Neural cell (in vitro differentiated cells): Measurements from ENCODE around the gene FMN2. TPM values are rescaled to one million over a fixed set of nuclear protein-coding genes. Genes with fewer than 3 reads are reported as not detected.
"Not testable (repeated sequence)": the region's sequence is repeated elsewhere in the genome, so short reads cannot be mapped to it uniquely, and the experiment has no call there.

Experiments used
- H2AFZ ChIP-seq: fragments of 200-600, 300-800 bp; sonication (generic), shearing (Covaris generic); 2 replicates; pipeline ENCODE4 v1.6.0; 2014; ENCODE audit warnings: low read depth, mild to moderate bottlenecking, antibody characterized with exemption, low read length, moderate library complexity
- H3F3A ChIP-seq: fragments of 200-600 bp; shearing (Covaris generic); 2 replicates; pipeline ENCODE4 v1.6.1; 2016; ENCODE audit warnings: mild to moderate bottlenecking, moderate library complexity, mixed read lengths, antibody characterized with exemption, low read length; ENCODE audit not compliant: insufficient read depth, poor library complexity, severe bottlenecking
- H3K27ac ChIP-seq: fragments of 200-600, 300-800 bp; sonication (generic), shearing (Covaris generic); 2 replicates; pipeline ENCODE4 v1.5.1; 2014; ENCODE audit warnings: mild to moderate bottlenecking, low read length, moderate library complexity
- H3K27me3 ChIP-seq: fragments of 300-800, 200-600 bp; sonication (generic), shearing (Covaris generic); 2 replicates; pipeline ENCODE4 v1.6.0; 2014; ENCODE audit warnings: mild to moderate bottlenecking, low read depth, low read length, moderate library complexity; ENCODE audit not compliant: insufficient read depth
- H3K36me3 ChIP-seq: fragments of 300-800, 200-600 bp; sonication (generic), shearing (Covaris generic); 2 replicates; pipeline ENCODE4 v1.5.1; 2014; ENCODE audit warnings: mild to moderate bottlenecking, antibody characterized with exemption, low read length, moderate library complexity; ENCODE audit not compliant: insufficient read depth
- H3K4me2 ChIP-seq: fragments of 300-800, 200-600 bp; sonication (generic), shearing (Covaris generic); 2 replicates; pipeline ENCODE4 v1.6.0; 2014; ENCODE audit warnings: mild to moderate bottlenecking, low read length
- H3K4me3 ChIP-seq: fragments of 300-800, 200-600 bp; sonication (generic), shearing (Covaris generic); 2 replicates; pipeline ENCODE4 v1.5.1; 2014; ENCODE audit warnings: mild to moderate bottlenecking, low read length, moderate library complexity
- H3K79me2 ChIP-seq: fragments of 200-600 bp; shearing (Covaris generic); replicated peaks from 2 replicates; pipeline ENCODE4 v1.6.0; 2014; ENCODE audit warnings: mild to moderate bottlenecking, low read length, moderate library complexity; ENCODE audit not compliant: insufficient read depth
- H3K9ac ChIP-seq: fragments of 300-800, 200-600 bp; sonication (generic), shearing (Covaris generic); 2 replicates; pipeline ENCODE4 v1.6.1; 2016; ENCODE audit warnings: mild to moderate bottlenecking, low read length, mixed read lengths
- H3K9me2 ChIP-seq: fragments of 200-600 bp; shearing (Covaris generic); 2 replicates; pipeline ENCODE4 v1.6.1; 2016; ENCODE audit warnings: mild to moderate bottlenecking, low read length, mixed read lengths; ENCODE audit not compliant: insufficient read depth
- H3K9me3 ChIP-seq: fragments of 200-600, 300-800 bp; sonication (generic), shearing (Covaris generic); 2 replicates; pipeline ENCODE4 v1.6.1; 2016; ENCODE audit warnings: mild to moderate bottlenecking, mixed run types, low read length, moderate library complexity, mixed read lengths
- H4K20me1 ChIP-seq: fragments of 200-600 bp; shearing (Covaris generic); 2 replicates; pipeline ENCODE4 v1.6.1; 2016; ENCODE audit warnings: mild to moderate bottlenecking, mixed run types; ENCODE audit not compliant: insufficient read depth
- EP300 ChIP-seq: fragments of 450-650 bp; conservative IDR thresholded peaks from 2 replicates; pipeline ENCODE4 v1.6.1; 2014; ENCODE audit warnings: antibody characterized with exemption, mild to moderate bottlenecking, moderate library complexity; ENCODE audit not compliant: poor library complexity, severe bottlenecking
- EZH2 ChIP-seq: fragments of 200-600, 300-800 bp; shearing (Covaris generic), sonication (generic); IDR thresholded peaks from 2 replicates; pipeline ENCODE4 v1.6.1; 2014; ENCODE audit warnings: antibody characterized with exemption, low read length, borderline replicate concordance, mild to moderate bottlenecking; ENCODE audit not compliant: insufficient read depth, poor library complexity, severe bottlenecking
- MXI1 ChIP-seq: fragments of 450-650 bp; conservative IDR thresholded peaks from 2 replicates; pipeline ENCODE4 v1.6.1; 2014; ENCODE audit warnings: antibody characterized with exemption, mild to moderate bottlenecking; ENCODE audit not compliant: poor library complexity, severe bottlenecking
- POLR2AphosphoS5 ChIP-seq: IDR thresholded peaks from 2 replicates; pipeline ENCODE4 v1.6.1; 2012
- RAD21 ChIP-seq: fragments of 450-650 bp; conservative IDR thresholded peaks from 2 replicates; pipeline ENCODE4 v1.6.1; 2014; ENCODE audit warnings: antibody characterized with exemption, mild to moderate bottlenecking, moderate library complexity
- REST ChIP-seq: IDR thresholded peaks from 2 replicates; pipeline ENCODE4 v1.6.1; 2012; ENCODE audit warnings: borderline replicate concordance
- SMC3 ChIP-seq: fragments of 450-650 bp; conservative IDR thresholded peaks from 2 replicates; pipeline ENCODE4 v1.6.1; 2014; ENCODE audit warnings: antibody characterized with exemption, mild to moderate bottlenecking, moderate library complexity; ENCODE audit not compliant: poor library complexity
- TAF1 ChIP-seq: IDR thresholded peaks from 2 replicates; pipeline ENCODE4 v1.6.1; 2012; ENCODE audit warnings: low read depth
- polyA plus RNA-seq: library from polyadenylated mRNA; depleted of rRNA; stranded (reverse); fragments of >200 nt; gene quantifications from 2 replicates; pipeline ENCODE4 v1.2.3, GENCODE V29; 2014
- TF ChIP-seq, protein P1 (sequence below): fragments of 450-650 bp; IDR thresholded peaks from 2 replicates; pipeline ENCODE4 v1.5.1; 2014; ENCODE audit warnings: antibody characterized with exemption, mild to moderate bottlenecking, moderate library complexity; ENCODE audit not compliant: poor library complexity, severe bottlenecking

FMN2 gene
- polyA plus RNA-seq, 1 donor from 2014 or later: 23.9 TPM

GRCh38 chr1:240178366-240178765 is 86.7 kb downstream of the FMN2 start:
- H3K9me3 ChIP-seq: no peaks in the 10 kb centered on the region
- no peak overlapping the region for H3K27ac ChIP-seq
- no peaks in the 10 kb centered on the region for H3K36me3 ChIP-seq

DNA sequence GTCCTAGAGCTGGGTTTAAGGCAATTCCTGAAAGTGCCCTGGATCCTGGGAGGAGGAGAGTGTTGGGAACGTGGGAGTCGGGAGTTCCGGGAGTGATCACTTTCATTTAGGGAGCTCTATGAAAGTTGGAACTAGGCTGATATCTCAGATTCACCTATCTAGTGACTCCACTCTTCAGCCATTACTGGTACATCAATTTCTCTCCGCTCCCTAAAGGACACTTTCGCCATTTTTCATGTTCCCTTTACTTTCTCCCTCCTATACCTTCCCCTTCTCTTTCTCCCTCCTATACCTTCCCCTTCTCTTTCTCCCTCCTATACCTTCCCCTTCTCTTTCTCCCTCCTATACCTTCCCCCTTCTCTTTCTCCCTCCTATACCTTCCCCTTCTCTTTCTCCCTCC is 93.0 kb downstream of the FMN2 start:
- not testable (repeated sequence) for H3K4me3 ChIP-seq, H3K9me3 ChIP-seq, H3K4me2 ChIP-seq, H3K79me2 ChIP-seq, H3K9ac ChIP-seq, H3K27ac ChIP-seq, H4K20me1 ChIP-seq, H3F3A ChIP-seq, H3K27me3 ChIP-seq, H3K9me2 ChIP-seq, H2AFZ ChIP-seq, H3K36me3 ChIP-seq

More at GRCh38 chr1:240178366-240178765, 86.7 kb downstream of the FMN2 start:
- no peaks in the 10 kb centered on the region for H4K20me1 ChIP-seq
- H3F3A ChIP-seq: no peaks in the 10 kb centered on the region
- no peak overlapping the region for H3K9ac ChIP-seq
- TF ChIP-seq RAD21: no peak
- TF ChIP-seq SMC3: no peak
- H3K4me3 ChIP-seq: no peak overlapping the region
- no peak overlapping the region for H3K4me2 ChIP-seq
- no peaks in the 10 kb centered on the region for H3K79me2 ChIP-seq
- H3K9me2 ChIP-seq: no peaks in the 10 kb centered on the region
- H3K27me3 ChIP-seq: no peaks in the 10 kb centered on the region
- no peak overlapping the region for H2AFZ ChIP-seq

DNA sequence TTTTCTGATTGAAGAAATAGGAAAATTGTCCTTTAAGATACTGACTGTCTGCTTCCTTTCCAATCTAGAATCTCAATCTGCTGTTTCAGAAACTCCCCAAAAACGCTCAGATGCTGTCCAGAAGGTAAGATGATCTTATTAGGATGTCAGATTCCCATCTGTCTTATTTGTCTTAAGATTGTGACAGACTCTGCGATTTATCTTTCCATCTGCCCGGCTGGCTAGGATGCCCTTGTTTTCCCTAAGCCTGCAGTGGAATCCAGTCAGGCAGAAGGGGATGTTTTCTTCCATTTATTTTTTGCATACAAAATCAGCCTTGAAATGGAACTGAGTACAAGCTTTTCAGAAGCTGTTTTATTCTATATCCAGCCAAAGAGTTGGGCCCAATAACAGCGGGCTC is 96.5 kb downstream of the FMN2 start:
- no peak overlapping the region for H2AFZ ChIP-seq
- no peaks in the 10 kb centered on the region for H3K9me3 ChIP-seq
- H3K4me2 ChIP-seq: no peak overlapping the region
- no peaks in the 10 kb centered on the region for H4K20me1 ChIP-seq
- H3K36me3 ChIP-seq: no peaks in the 10 kb centered on the region
- no peaks in the 10 kb centered on the region for H3F3A ChIP-seq
- no peaks in the 10 kb centered on the region for H3K27me3 ChIP-seq
- no peak overlapping the region for H3K9ac ChIP-seq
- no peaks in the 10 kb centered on the region for H3K79me2 ChIP-seq
- TF ChIP-seq EP300: no peak
- TF ChIP-seq TAF1: no peak
- no peak for TF ChIP-seq EZH2
- no peak for TF ChIP-seq MXI1
- no peak for TF ChIP-seq REST
- TF ChIP-seq SMC3: no peak
- no peak for TF ChIP-seq RAD21
- TF ChIP-seq, protein P1, sequence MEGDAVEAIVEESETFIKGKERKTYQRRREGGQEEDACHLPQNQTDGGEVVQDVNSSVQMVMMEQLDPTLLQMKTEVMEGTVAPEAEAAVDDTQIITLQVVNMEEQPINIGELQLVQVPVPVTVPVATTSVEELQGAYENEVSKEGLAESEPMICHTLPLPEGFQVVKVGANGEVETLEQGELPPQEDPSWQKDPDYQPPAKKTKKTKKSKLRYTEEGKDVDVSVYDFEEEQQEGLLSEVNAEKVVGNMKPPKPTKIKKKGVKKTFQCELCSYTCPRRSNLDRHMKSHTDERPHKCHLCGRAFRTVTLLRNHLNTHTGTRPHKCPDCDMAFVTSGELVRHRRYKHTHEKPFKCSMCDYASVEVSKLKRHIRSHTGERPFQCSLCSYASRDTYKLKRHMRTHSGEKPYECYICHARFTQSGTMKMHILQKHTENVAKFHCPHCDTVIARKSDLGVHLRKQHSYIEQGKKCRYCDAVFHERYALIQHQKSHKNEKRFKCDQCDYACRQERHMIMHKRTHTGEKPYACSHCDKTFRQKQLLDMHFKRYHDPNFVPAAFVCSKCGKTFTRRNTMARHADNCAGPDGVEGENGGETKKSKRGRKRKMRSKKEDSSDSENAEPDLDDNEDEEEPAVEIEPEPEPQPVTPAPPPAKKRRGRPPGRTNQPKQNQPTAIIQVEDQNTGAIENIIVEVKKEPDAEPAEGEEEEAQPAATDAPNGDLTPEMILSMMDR: no peak
- TF ChIP-seq POLR2AphosphoS5: no peak
- no peak overlapping the region for H3K4me3 ChIP-seq
- no peak overlapping the region for H3K27ac ChIP-seq
- H3K9me2 ChIP-seq: no peaks in the 10 kb centered on the region
